Sigmoid colon (tissue), 4 donors: ENCODE measurements around the gene MNT.

Experiments used
- POLR2A ChIP-seq, 2 donors: fragments of 450-650 bp; IDR thresholded peaks; one replicate each; pipeline ENCODE4 v1.6.1; 2016; ENCODE audit warnings: antibody characterized with exemption in 2 of 2, mild to moderate bottlenecking in 2 of 2, moderate library complexity in 2 of 2
- POLR2AphosphoS5 ChIP-seq, 4 donors: sonication (generic); formaldehyde crosslinking; IDR thresholded peaks; one replicate each; pipeline ENCODE4 v1.6.1; 2017; ENCODE audit warnings: antibody characterized with exemption in 4 of 4
- TF ChIP-seq, protein P1 (sequence below), 4 experiments: fragments of 450-650 bp in 3 of 4; fragments of 200-600 bp in 1 of 4; IDR thresholded peaks; one replicate each; pipeline ENCODE4 v1.5.1; 2016 to 2019; ENCODE audit warnings: antibody characterized with exemption in 4 of 4, mild to moderate bottlenecking in 3 of 4, moderate library complexity in 2 of 4

DNA sequence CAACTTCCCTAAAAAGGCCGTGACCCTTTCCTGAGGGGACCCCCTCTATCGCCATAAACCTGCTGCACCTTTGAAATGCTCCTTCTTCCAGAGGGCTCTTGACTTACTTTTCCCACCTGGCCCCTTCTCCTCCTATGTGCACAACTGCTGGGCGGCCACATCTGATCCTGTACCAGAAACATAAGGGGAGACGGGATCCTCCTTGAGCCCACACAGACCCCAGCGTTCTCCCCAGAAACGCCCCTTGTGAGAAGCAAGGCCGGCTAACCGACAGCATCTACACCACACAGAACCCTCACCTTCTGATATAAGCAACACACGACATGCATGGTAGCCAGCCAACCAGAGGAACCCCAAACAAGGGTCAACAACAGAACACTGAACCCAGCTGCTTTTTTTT is 14.2 kb upstream of the MNT start:
- TF ChIP-seq POLR2A (IDR thresholded peaks at IDR 0.05) (no peak), POLR2AphosphoS5 (IDR thresholded peaks at IDR 0.05) (no peak)
- TF ChIP-seq, protein P1, sequence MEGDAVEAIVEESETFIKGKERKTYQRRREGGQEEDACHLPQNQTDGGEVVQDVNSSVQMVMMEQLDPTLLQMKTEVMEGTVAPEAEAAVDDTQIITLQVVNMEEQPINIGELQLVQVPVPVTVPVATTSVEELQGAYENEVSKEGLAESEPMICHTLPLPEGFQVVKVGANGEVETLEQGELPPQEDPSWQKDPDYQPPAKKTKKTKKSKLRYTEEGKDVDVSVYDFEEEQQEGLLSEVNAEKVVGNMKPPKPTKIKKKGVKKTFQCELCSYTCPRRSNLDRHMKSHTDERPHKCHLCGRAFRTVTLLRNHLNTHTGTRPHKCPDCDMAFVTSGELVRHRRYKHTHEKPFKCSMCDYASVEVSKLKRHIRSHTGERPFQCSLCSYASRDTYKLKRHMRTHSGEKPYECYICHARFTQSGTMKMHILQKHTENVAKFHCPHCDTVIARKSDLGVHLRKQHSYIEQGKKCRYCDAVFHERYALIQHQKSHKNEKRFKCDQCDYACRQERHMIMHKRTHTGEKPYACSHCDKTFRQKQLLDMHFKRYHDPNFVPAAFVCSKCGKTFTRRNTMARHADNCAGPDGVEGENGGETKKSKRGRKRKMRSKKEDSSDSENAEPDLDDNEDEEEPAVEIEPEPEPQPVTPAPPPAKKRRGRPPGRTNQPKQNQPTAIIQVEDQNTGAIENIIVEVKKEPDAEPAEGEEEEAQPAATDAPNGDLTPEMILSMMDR (IDR thresholded peaks at IDR 0.05), result no peak
